SIG-M5 (cell line): Measurements from ENCODE around the gene PPM1H.
"Not testable (repeated sequence)": the region's sequence is repeated elsewhere in the genome, so short reads cannot be mapped to it uniquely, and the experiment has no call there.

Source experiments
- DNase-seq: peaks from one replicate; lab custom pipeline; 2025; lab: John Stamatoyannopoulos, UW

The PPM1H gene

DNA sequence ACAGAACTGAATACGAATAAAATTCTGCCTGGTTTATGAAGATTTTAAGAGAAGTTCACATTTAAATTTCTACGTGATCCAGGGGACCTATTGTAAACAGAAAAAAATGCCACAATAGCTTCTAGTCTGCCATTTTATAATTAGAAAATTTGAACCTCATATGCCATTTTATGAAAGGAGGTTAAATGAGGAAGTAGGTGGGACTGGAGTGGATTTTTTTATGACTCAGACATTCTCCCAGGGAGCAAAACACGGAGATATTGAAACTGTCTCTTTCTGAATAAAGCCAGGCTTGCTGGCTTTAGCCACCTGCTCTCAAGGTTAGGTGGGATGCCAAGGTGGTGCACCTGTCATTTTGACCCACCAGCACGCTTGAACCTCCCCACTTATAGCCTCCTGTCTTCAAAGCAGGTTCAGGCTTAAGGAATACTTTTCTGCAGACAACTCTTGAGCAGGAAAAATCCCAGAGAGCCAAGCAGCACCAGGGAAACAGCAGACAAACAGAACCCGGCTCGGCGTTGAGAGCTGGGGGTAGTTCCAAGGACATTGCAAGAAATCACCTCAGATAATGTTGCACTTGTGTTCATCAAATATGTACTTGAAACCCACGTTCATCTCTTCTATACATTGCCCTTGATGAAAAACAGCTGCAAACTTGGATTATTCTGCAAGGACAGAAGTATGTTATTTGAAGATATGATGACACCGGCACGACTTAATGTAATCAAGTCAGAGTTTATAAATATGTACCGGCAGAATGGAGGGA, 203.7 kb downstream of the PPM1H start:
- peak; percentile 25 for DNase-seq

DNA sequence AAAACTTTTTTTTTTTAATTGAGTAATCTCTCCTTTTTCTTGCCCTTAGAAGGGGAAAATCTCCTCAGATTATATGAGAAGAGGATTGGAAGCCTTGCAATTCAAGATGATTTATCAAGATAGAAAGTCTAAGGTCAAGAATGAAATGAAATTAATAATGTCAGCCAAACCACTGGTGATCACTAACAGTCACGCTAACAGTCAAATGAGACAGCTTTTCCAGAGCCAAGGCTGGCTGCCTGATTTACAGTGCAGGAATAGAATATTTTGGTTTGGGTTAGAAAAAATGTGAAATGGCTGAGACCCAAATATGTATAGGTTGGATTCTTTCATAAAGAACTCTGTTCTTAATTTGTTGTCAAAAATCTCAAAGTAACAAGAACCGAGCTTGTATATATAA, 204.3 kb downstream of the PPM1H start:
- no peak for DNase-seq

DNA sequence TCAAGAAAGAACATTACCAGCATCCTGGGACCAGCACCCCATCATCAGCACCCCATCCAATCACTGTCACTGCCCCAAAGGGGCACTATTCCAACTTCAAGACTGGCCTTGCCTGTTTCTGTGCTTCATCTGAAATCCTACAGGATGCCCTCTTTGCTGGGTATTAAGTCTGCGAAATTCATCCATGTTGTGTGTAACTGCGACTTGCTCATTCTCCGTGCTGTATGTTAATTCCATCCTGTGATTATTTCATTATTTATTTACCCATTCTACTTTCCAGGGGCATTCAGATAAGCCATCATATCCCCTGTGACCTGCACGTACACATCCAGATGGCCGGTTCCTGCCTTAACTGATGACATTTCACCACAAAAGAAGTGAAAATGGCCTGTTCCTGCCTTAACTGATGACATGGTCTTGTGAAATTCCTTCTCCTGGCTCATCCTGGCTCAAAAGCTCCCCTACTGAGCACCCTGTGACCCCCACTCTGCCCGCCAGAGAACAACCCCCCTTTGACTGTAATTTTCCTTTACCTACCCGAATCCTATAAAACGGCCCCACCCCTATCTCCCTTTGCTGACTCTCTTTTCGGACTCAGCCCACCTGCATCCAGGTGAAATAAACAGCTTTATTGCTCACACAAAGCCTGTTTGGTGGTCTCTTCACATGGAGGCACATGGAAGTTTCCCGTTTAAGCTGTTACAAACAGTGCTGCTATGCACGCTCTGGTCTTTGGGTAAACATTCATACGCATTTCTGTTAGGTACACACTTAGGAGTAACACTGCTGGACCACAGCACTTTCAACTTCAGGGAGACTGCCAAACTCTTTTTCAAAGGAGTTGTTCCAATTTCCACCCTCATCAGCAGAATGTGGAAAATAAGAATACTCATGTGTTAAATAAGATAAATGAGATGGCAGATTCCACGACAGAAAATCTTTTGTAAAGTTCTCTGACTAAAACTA, 205.1 kb downstream of the PPM1H start:
- DNase-seq = not testable (repeated sequence)

DNA sequence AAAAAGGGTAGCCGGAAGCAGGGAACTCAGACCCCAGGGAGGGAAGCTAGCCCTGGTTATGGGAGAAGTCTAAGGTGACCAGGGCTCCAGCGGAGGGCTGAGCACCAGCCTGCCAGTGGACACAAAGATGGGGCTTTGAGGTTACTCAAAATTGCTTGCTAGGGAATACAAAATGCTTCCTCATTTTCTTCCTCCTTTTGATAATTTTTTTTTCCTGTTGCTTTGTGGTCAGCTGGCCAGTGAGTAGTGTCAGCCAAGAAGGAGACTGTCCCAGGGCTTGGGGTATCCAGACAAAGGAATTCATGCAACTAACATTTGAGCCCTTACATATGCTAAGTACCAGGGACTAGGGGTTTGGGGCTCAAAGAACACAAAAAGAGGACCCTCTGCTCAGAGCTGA, 206.2 kb downstream of the PPM1H start:
- no peak for DNase-seq

DNA sequence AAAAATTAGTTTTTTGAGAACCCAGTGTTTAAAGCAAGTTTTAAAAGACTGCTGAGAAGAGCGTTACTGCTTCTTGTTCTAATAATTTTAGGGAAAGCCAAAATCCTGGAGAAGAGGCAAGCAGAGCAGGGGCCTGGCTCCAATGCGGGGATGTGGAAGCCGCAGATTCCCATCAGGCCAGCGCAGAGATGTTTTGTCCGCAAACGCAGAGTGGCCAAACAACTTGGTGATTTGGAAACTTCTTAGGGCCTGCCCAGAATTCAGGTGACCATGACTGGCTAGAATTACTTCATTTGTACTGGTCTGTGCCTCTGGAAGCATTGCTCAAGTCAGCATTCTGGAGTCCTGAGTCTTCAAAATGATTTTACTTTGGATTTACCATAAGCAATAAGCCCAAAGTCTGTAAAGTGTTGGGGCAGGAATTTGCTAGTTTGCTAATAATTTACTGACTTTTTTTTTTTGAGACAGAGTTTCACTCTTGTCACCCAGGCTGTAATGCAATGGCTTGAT, 208.4 kb downstream of the PPM1H start:
- no peak for DNase-seq

DNA sequence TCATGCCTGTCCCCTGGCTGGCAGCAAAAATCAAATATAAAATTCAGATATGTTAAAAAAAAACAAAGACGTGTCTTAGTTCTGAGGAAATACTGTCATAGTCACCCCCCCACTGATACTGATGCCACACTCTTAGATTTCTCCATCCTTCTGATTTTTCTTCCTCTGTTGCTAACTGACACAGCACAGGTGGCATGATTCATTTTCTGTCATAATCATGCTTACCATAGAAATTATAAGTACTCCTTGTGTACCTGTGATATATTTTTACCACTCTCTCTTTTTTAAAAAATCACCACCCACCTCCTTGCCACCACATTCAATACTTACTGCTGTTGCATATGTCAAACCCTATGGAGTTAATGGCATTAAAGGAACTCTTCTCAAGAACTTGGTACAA, 209.2 kb downstream of the PPM1H start:
- no peak for DNase-seq

DNA sequence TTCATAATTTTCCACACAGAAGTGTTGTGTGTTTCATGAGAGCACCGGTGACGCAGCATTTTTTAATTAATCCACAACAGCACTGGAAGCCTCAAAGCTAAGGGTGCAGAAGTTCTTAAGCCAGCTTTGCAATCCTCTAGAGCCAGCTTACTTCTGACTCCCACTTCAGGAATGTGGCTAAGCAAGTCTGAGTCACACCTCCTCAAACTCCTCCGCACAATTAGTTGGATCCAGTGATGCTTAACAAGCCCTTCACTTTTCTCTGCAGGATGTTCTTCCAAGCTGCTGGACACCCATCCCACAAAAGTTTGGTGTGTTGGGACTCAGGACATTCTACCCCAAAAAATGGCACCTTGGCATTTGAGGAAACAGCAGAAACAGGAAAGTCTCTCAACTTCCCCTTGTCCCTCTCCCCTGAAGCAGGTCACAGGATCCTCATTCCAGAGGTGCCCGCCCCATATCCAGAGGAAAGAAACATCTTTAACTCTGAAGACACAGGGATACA, 210.0 kb downstream of the PPM1H start:
- no peak for DNase-seq

DNA sequence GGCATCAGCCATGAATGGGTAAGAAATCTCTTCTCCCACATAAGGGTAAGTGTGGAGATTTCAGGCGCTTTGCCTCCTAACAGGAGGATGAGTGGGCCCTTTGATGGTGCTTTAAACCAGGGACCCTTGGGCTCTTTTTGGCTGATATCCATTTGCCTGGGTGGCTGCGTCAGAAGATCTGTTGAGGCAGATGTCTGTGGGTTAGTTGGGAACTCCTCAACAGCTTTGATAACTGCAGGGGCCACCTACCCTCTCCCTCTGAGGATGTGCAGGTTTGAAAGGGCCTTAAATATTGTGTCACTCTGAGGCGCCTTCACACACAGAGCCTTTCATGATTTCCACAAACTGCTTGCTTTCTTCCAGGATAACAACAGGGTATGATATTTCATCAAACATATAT, 210.7 kb downstream of the PPM1H start:
- DNase-seq = no peak

DNA sequence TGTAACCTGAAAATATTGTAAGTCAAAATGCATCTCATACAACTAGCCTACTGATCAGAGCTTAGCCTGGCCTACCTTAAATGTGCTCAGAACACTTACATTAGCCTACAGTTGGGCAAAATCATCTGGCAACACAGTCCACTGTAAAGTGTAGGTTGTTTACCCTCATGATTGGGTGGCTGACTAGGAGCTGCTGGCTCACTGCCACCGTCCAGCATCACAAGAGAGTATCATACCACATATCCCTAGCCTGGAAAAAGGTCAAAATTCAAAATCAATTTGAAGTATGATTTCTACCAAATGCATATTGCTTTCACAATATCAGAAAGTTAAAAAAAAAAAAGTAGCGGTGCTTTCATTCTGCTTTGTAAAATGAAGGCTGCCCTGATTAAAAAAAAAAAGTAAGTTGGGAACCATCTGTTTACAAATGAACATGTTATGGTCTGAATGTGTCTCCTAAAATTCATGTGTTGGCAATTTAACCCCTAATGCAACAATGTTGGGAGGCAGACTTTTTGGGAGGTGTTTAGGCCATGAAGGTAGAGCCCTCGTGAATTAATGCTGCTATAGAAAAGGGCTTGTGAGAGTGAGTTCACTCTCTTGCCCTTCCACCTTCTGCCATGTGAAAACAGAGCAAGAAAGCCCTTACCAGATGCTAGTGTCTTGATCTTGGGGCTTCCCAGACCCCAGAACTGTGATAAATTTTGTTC, 211.8 kb downstream of the PPM1H start:
- no peak for DNase-seq

DNA sequence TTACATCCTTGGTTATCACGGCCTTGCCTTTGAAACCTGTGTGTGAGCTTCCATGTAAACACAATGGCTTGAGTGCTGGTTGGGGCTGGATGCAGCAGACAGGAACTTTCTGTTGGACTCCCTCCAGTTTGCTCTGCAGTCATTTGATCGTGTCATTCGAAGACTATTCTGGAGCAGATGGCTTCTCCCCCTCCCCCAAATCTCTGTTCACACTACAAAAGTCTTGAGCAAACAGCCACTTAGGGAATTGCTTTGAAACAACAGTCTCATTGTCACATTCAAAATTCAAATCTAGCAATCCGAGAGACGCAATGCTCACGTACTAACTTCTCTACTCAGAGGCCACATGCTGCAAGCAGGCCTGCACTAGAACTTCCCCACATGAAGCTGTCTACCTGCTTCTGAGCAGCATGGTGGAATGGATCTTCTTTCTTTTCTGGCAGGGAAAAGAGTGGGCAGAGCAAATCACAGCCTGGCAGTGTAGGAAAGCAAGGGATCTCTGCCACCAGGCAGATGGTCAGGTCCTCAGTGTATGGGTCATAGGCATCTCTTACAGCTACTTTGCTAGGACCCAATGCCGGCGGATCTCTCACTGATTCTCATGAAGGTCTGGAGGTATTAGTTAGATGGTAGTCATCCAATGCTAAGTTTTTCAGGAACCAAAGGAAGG, 214.2 kb downstream of the PPM1H start:
- DNase-seq = no peak

DNA sequence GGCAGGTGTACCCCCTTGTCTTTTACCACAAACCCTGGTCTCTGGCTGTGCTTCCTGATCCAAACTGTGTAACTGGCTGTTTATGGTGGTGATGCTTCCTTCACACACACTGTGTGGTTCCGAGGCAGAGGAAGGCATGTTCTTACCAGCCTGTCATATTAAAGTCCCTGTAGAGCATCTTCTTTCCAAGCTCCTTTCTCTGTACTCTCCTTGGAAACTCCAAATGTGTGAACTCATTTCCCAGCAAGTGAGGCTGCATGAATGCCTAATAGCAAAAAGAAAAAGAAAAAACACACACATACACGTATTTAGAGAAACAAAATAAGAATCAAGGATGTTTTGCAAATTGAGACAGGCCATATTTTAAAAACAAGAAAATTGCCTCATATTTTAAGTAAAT, 214.9 kb downstream of the PPM1H start:
- DNase-seq = no peak

DNA sequence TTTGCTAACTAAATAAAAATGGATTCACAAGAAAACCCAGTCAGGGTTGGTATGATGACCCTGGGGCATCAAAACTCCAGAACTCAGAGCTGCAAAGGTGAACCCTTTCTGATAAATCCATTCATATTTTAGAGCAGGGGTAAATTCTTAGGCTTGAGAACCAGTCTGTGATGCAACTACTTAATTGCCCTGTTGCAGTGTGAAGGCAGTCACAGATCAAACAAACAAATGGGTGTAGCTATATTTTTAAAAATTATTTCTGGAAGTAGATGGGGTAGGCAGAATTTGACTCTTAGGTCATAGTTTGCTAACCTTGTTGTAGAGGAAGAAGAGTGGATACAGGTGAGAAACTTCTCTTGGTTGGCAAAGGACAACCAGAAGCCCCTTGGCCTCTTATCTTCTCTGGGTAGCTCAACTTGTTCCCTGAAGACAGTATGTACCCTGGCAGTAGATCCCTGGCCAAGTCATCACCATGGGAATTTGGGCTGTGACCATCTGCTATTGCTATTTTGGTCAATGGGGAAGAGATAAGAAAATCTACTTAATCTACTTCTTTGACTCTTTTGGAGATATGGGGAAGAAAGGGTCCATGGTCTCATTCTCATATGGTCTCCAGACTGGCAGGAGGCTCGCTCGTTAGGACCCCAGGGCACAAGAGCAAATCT, 216.1 kb downstream of the PPM1H start:
- no peak for DNase-seq

DNA sequence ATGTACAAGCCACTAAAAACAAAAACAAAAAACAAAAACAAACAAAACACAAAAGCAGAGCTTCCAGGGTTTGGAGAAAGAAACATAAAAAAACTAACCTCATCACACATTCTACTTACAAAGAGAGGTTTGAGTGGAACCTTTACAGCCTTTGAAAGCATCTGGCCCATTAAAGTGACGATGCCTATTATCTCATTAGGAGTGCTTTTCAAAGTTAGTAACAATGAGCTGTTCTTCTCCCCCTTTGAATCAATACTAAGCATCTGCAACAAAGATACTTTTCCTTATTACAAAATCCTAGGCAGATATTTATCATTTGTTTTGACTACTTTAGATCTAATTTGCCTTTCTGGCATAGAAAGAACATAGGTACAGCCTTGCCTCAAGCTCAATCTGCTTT, 217.3 kb downstream of the PPM1H start:
- no peak for DNase-seq

DNA sequence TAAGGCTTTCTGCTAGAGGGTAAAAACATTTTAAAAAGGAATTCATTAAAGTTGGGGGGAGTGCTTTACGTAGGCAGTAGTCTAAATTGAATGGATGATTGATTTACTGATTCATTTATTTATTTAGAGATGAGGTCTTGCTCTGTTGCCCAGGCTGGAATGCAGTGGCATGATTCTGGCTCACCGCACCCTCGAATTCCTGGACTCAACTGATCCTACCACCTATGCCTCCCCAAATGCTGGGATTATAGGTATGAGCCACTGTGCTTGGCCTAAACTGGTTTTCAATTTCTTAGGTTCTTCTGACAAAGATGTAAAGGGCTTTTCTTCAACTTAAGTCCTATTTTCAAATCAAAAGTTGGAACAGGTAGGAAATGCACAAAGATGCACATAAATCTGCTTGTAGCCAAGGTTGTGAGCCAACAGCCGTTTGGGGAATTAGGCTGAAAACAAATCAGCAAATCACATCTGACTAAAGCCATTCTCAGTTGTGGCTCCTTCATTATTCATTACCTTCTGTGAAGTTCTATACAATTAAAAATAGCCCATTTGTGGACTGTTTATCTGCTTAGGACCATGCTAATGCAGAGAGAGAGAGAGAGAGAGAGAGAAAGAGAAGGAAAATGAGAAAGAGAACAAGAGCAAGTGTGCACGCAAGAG, 218.0 kb downstream of the PPM1H start:
- no peak for DNase-seq

DNA sequence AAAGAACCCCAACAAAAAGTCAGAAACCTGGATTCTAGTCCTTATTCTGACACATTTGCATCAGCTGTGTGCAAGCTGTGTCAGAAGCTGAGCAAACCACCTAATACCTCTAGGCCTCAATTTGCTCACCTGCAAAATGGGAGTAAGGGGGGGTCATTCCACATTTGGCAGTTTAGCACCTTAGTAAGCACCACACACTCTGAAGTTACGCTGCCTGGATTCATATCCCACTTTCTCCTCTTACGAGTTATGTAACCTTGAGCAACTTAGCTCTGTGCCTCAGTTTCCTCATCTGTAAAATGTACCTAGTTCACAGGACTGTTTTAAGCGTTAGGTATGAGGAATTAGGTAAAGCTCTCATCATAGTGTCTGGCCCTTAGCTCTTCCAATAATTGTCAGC, 218.9 kb downstream of the PPM1H start:
- no peak for DNase-seq

DNA sequence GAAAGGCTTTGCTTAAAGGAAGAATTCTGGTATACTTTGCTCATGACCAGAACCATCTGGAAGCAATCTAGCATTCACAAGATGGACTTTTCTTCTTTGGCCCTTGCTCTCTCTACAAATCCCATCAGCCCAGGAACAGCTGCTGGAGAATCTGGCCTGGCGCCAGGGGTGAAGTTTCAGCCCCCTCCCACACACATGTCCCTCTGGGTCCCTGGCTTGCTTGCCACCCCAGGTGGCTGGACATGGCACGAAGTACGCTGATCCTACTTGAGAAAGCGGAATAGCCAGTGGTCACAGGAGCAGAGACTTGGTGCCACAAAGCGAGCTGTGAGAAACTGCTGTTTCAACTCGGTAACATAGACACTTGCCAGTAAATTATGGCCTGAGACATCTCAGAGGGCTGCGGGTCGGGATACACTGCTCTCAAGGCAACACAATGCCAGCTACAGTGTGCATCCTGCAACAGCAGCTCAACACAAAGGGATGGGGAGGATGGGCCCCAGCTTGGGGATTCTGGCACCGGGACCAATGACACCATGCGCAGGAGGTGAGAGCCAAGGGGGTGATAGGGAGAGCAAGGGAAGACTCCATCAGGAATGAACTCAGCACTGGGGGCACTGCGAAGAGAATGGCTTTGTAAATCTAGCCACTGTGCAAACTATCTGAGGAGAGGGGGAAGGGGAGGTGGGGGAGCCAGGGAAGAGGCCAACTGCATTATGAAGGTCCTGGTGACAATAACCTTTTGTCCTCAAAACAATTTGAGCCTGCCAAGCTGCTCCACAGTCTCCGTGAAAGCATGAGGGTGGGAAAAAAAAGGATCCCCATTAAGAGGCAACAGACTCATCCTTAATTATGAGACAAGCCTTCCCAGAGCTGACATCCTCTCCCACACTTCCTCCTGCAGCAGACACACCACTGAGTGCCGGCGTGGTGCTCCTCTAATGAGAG, 219.9 kb downstream of the PPM1H start:
- DNase-seq = no peak

DNA sequence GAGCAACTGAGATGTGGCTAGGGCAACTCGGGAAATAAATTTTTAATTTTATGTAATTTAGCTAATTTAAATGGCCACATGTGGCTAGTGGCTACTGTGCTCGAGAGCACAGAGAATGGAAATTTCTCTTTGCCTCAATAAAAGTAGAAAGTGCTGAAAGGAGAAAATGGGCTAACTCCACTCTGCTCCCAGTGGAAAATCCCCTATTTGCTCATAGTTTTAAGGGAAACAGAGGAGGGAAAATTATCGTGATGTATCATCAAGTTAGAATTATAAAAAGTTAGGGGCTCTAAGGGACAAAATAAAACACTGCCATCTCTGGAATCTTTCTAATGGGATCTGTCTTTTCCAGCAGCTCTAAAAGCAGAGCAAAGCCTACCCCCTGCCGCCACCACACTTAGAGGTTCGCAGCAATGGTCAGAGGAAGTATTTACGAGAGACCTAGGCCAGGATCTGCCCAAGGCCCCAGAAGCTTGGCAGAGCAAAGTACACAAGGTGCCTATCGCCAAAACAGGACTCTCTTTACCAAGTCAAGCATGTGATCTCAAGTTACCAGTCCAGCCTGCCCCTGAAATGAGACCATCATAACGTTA, 220.7 kb downstream of the PPM1H start:
- no peak for DNase-seq

DNA sequence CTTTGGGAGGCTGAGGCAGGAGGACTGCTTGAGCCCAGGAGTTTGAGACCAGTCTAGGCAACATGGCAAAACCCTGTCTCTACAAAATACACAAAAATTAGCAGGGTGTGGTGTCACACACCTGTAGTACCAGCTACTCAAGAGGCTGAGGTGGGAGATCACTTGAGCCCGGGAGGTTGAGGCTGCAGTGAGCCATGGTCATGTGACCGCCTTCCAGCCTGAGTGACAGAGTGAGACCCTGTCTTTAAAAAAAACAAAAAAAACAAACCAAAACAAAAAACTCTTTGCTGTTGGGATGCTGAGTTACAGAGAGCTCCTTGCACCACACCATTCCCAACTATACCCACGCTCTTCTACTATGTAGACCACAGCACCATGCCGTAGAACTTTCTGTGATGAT, 221.2 kb downstream of the PPM1H start:
- no peak for DNase-seq
